GM21447 (cell line): Measurements from ENCODE around the gene ZDHHC8.

ENCODE experiments used
- ATAC-seq: cut with Tn5 transposase; IDR thresholded peaks from one replicate; pipeline ENCODE4 v1.9.1; 2021; ENCODE audit not compliant: unreplicated experiment

Gene ZDHHC8

DNA sequence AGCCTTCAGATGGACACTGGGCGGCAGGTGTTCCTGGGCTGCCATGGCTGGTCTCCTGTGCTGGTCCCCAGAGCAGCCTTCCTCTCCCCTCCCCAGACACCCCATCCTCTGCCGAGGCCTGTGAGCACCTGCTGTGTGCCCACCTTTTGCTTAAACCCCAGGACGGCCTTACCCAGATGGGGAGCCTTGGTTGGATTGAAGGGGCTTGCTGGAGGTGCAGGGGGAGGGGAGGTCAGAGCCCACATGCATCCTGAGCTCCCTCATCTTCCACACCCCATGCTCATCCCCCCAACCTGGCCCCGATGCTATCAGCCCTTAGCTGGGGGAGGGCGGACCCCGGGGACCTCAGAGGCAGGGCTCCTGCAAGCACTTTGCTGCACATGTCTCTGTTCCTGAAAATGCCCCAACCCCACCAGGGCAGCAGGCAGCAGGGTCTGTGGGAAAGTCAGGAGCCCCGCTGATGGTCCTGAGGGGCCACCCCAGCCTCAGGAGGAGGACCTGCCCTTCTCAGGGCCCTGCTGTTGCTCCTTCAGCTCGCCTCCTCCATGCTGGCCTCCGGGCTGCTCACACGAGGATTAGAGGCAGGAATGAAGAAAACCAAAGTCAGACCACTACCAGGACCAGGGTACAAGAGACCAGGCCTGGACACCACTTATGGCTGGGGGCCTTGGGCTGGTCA is 60.8 kb downstream of the ZDHHC8 start:
- ATAC-seq: no peak

DNA sequence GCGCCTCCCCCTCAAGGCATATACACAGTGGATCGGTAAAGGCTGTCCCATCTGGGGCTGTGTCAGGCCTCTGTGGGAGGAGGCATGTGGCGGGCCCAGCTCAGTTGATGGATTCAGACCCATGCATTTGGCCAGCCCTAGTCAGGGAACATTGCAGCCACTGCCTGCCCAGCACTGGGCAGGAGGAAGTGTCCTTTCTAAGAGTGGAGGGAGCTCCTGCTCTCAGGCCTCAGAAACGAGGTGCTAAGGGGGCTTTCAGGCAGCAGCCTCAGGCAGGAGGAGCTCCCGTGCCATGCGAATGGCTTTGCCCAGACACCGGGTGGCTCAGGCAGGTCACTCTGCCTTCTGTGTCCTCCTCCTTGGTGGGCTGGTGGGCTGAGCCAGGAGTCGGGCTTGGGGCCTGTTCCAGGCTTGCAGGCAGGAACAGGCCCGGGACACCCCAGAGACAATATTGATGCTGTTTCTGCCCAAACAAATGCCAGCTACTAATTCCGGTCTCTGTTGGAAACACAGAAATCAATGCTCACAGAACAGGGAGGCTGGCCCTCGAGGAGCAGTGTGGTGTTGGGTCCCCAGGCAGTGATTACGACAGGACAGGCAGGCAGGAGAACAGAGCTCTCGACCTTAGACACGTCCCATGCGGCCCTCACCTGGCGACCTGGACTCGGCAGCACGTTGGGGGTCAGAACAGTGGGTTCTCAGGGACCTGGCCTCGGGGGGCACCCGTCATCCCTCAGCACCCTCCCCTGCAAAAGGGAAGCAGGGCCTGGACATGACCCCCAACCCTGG is 61.6 kb downstream of the ZDHHC8 start:
- no peak for ATAC-seq

DNA sequence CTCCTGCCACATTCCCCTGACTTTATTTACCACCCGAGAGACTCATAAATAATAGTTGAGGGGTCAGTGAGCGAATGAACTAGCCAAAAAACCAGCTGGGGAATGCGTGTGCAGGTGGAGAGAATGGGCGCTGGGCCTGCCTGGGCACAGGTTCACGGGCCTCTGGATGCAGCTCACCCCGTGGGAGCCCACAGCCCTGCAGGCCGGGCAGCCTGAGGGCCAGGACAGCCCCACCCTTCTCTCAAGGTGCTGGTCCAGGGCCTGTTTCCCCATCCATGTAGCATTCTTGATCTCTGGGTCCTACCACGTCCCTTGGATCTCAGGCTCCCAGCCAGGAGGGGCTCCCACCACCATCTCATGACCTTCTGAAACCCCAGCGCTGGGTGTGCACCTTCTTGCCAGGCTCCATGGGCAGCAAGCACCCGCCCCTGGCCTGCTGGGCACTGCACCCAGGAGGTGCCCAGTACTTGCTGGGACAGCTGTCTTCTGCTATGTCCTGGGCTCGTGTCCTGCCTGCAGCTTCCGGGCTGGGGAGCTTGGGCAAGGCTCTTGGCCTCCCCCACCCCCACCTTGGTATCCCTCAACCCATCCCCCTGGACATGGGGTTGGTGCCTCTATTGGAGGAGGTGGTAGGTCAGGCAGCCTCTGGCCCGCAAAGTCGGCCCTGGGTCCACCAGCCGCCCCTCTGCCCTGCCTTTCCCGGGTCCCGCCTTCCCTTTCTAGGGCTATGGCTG is 62.3 kb downstream of the ZDHHC8 start:
- ATAC-seq: no peak

DNA sequence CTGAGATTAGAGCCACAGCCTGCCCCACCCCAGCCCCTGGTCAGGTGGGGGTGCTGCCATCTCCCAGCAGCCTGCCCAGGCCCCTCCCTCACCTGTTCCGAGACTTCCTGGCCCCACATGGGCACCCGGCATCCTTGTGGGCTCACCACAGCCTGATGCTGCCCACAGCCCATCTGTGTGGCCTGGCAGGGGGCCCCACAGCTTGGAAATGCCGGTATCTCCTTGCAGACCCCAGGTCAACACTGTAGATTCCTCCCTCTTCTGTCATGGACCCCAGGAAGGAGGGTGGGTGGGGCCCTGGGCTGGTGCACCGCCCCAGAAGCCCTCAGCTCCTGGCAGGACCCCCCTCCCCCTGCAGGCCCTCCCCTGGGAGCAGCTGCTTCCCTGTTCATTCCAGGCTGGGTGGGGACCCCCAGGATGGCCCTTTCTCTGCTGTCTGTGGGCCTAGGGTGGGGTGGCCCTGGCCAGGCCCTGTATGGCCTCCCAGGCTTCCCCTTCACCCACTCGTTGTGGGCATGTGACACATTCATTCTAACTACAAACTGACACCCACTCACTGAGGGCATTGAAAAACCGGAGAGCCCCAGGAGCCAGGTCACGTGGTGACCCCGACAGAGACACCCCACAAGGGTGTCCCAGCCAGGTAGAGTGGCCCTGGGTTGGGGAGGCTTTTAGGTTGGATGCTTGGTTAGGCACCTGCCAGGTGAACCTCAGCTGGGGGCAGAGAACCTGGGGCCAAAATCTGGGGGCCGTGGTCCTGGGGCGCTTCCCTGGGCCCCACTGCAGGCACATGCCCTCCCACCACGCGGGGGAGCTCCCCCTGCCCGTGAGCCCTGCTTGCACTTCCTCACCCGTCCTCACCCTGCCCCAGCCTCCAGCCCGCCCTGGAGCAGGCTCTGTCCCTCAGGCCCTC is 63.3 kb downstream of the ZDHHC8 start:
- ATAC-seq: no peak

DNA sequence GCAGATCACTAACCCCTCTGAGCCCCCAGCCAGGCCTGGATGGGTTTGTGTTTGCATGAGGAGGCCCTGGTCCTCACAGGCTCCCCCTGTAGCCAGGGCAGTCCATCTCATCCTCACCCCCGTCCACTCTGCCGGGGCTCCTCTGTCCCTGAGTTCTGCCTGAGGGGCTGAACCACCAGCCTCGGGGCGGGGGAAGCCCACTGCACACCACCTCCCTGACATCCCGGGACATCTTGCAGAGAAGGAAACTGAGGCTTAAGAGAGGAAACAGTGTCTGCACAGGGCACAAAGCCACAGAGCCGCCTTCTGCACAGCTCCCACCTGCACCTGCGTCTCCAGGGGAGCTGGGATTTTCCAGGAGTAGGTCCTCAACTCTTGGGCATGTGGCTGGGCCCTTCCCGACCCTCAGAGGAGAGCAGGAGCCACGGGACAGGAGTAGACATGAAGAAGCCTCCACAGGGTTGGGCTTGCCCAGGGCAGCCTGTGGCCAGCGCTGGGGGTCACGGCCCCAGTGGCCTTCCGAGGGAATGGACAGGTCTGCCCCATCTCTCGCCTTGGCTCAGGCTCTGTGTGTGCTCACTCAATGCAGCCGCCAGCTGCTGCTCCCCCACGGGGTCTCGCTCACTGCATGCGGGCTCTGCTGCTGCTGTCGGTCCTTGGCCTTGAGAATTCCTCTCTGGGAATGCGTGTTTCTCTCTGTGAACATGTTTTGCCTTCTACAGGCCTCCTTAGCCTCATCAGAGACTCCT is 64.7 kb downstream of the ZDHHC8 start:
- no peak for ATAC-seq
